HG03520 (cell line): ENCODE measurements around the gene TBC1D10B.
"Not testable (repeated sequence)": the region's sequence is repeated elsewhere in the genome, so short reads cannot be mapped to it uniquely, and the experiment has no call there.

ENCODE experiments used
- ATAC-seq: cut with Tn5 transposase; IDR thresholded peaks from one replicate; pipeline ENCODE4 v1.9.1; 2021; ENCODE audit warnings: mild to moderate bottlenecking, moderate library complexity; ENCODE audit not compliant: unreplicated experiment

The TBC1D10B gene

GRCh38 chr16:30356401-30357084 is 13.8 kb downstream of the TBC1D10B start:
- no peak for ATAC-seq

- ATAC-seq: no peak
Measured at GRCh38 chr16:30355954-30356308, 14.4 kb downstream of the TBC1D10B start.

- ATAC-seq: no peak
Measured at GRCh38 chr16:30355144-30355953, 14.9 kb downstream of the TBC1D10B start, which contains the start of gene CD2BP2. Gene CD2BP2, minus strand, starts transcription at chr16:30355308. Its CDS starts 627 bp downstream, at chr16:30354681.

- no peak for ATAC-seq
Measured at GRCh38 chr16:30354423-30355143, 15.7 kb downstream of the TBC1D10B start.

- ATAC-seq: no peak
Measured at GRCh38 chr16:30353438-30354129, 16.7 kb downstream of the TBC1D10B start.

GRCh38 chr16:30352488-30353401 is 17.5 kb downstream of the TBC1D10B start:
- no peak for ATAC-seq

- no peak for ATAC-seq
Measured at GRCh38 chr16:30351586-30352419, 18.5 kb downstream of the TBC1D10B start.

GRCh38 chr16:30351001-30351441 is 19.3 kb downstream of the TBC1D10B start:
- no peak for ATAC-seq

- peak; percentile 36 for ATAC-seq
Measured at GRCh38 chr16:30350134-30350871, 20.0 kb downstream of the TBC1D10B start.

GRCh38 chr16:30349675-30350074 is 20.6 kb downstream of the TBC1D10B start:
- no peak for ATAC-seq

- no peak for ATAC-seq
Measured at GRCh38 chr16:30348929-30349328, 21.4 kb downstream of the TBC1D10B start.

GRCh38 chr16:30348113-30348512 is 22.2 kb downstream of the TBC1D10B start:
- ATAC-seq: no peak

GRCh38 chr16:30346286-30346685 is 24.0 kb downstream of the TBC1D10B start:
- no peak for ATAC-seq

- not testable (repeated sequence) for ATAC-seq
Measured at GRCh38 chr16:30343491-30343820, 26.8 kb downstream of the TBC1D10B start.

- ATAC-seq: no peak
Measured at GRCh38 chr16:30342751-30343490, 27.4 kb downstream of the TBC1D10B start.

- not testable (repeated sequence) for ATAC-seq
Measured at GRCh38 chr16:30341971-30342370, 28.3 kb downstream of the TBC1D10B start.

GRCh38 chr16:30340621-30341020 is 29.7 kb downstream of the TBC1D10B start:
- no peak for ATAC-seq

- ATAC-seq: not testable (repeated sequence)
Measured at GRCh38 chr16:30338715-30339114, 31.6 kb downstream of the TBC1D10B start.
